ENCODE data around the gene RHBDD1. TPM values are rescaled to one million over a fixed set of nuclear protein-coding genes. Genes with fewer than 3 reads are reported as not detected.

RHBDD1 gene
- total and polyA plus RNA-seq, 2 donors from 2014 or later, result 8.3 to 49.9 TPM

- Histone ChIP-seq H3K9ac (ENCODE audit: low read length in 3 of 3) (no peak overlapping the region), H3K4me3 (ENCODE audit: low read length in 3 of 3) (no peak overlapping the region), H3K27me3 (ENCODE audit: control insufficient read depth, insufficient read depth, low read length) (no peaks in the 10 kb centered on the region), H3K9me3 (ENCODE audit: control insufficient read depth in 2 of 3, insufficient read depth in 1 of 3, low read length in 3 of 3) (no peaks in the 10 kb centered on the region), H3K4me1 (ENCODE audit: control insufficient read depth in 2 of 3, insufficient read depth in 2 of 3, low read depth in 1 of 3, low read length in 3 of 3) (no peaks in the 10 kb centered on the region), H3K36me3 (ENCODE audit: control insufficient read depth in 2 of 3, insufficient read depth in 3 of 3, low read length in 3 of 3) (no peaks in the 10 kb centered on the region), H3K27ac (ENCODE audit: low read depth in 2 of 2, low read length in 2 of 2) (no peak overlapping the region)
- DNase-seq (no peak), FAIRE-seq (no peak)
- no peak for TF ChIP-seq CTCF (IDR thresholded peaks at IDR 0.05; ENCODE audit: borderline replicate concordance, extremely low read depth, insufficient read depth)
- intact Hi-C loops (cut with DNase I), result no loop called here
Measured at GRCh38 chr2:226956659-226957058, 120.8 kb downstream of the RHBDD1 start.

GRCh38 chr2:226959418-226959817 lies 123.6 kb downstream of the RHBDD1 start:
- intact Hi-C loops (cut with DNase I), result no loop called here
- no peak for FAIRE-seq
- Histone ChIP-seq H3K27ac (ENCODE audit: low read depth in 2 of 2, low read length in 2 of 2) (no peak overlapping the region), H3K27me3 (ENCODE audit: control insufficient read depth, insufficient read depth, low read length) (no peaks in the 10 kb centered on the region), H3K4me3 (ENCODE audit: low read length in 3 of 3) (no peak overlapping the region), H3K9me3 (ENCODE audit: control insufficient read depth in 2 of 3, insufficient read depth in 1 of 3, low read length in 3 of 3) (no peaks in the 10 kb centered on the region), H3K4me1 (ENCODE audit: control insufficient read depth in 2 of 3, insufficient read depth in 2 of 3, low read depth in 1 of 3, low read length in 3 of 3) (no peaks in the 10 kb centered on the region), H3K36me3 (ENCODE audit: control insufficient read depth in 2 of 3, insufficient read depth in 3 of 3, low read length in 3 of 3) (no peaks in the 10 kb centered on the region), H3K9ac (ENCODE audit: low read length in 3 of 3) (no peak overlapping the region)
- no peak for TF ChIP-seq CTCF (IDR thresholded peaks at IDR 0.05; ENCODE audit: borderline replicate concordance, extremely low read depth, insufficient read depth)
- no peak for DNase-seq

GRCh38 chr2:226962176-226962773 lies 126.4 kb downstream of the RHBDD1 start:
- Histone ChIP-seq H3K4me1 (ENCODE audit: control insufficient read depth in 2 of 3, insufficient read depth in 2 of 3, low read depth in 1 of 3, low read length in 3 of 3) (no peaks in the 10 kb centered on the region), H3K9me3 (ENCODE audit: control insufficient read depth in 2 of 3, insufficient read depth in 1 of 3, low read length in 3 of 3) (no peaks in the 10 kb centered on the region), H3K27ac (ENCODE audit: low read depth in 2 of 2, low read length in 2 of 2) (no peak overlapping the region), H3K27me3 (ENCODE audit: control insufficient read depth, insufficient read depth, low read length) (no peaks in the 10 kb centered on the region), H3K36me3 (ENCODE audit: control insufficient read depth in 2 of 3, insufficient read depth in 3 of 3, low read length in 3 of 3) (no peaks in the 10 kb centered on the region), H3K9ac (ENCODE audit: low read length in 3 of 3) (no peak overlapping the region), H3K4me3 (ENCODE audit: low read length in 3 of 3) (no peak overlapping the region)
- DNase-seq (no peak), FAIRE-seq (no peak)
- intact Hi-C loops (cut with DNase I), result no loop called here
- no peak for TF ChIP-seq CTCF (IDR thresholded peaks at IDR 0.05; ENCODE audit: borderline replicate concordance, extremely low read depth, insufficient read depth)

- Histone ChIP-seq H3K4me3 (ENCODE audit: low read length in 3 of 3) (no peak overlapping the region), H3K9me3 (ENCODE audit: control insufficient read depth in 2 of 3, insufficient read depth in 1 of 3, low read length in 3 of 3) (peaks cover 0 to 3% (median 0%) of the 10 kb centered on the region in 3 donors), H3K36me3 (ENCODE audit: control insufficient read depth in 2 of 3, insufficient read depth in 3 of 3, low read length in 3 of 3) (no peaks in the 10 kb centered on the region), H3K9ac (ENCODE audit: low read length in 3 of 3) (no peak overlapping the region), H3K27me3 (ENCODE audit: control insufficient read depth, insufficient read depth, low read length) (no peaks in the 10 kb centered on the region), H3K27ac (ENCODE audit: low read depth in 2 of 2, low read length in 2 of 2) (no peak overlapping the region), H3K4me1 (ENCODE audit: control insufficient read depth in 2 of 3, insufficient read depth in 2 of 3, low read depth in 1 of 3, low read length in 3 of 3) (no peaks in the 10 kb centered on the region)
- intact Hi-C loops (cut with DNase I), result no loop called here
- DNase-seq (no peak), FAIRE-seq (no peak)
- TF ChIP-seq CTCF (IDR thresholded peaks at IDR 0.05; ENCODE audit: borderline replicate concordance, extremely low read depth, insufficient read depth), result no peak
Measured at GRCh38 chr2:226963528-226963927, 127.7 kb downstream of the RHBDD1 start.

All from kidney (tissue), 14 donors.